Ovary (tissue), 9 donors: ENCODE data around the gene DNAI1. TPM values are rescaled to one million over a fixed set of nuclear protein-coding genes. Genes with fewer than 3 reads are reported as not detected.

Source experiments
- DNase-seq, 5 donors: peaks; one replicate each; pipeline ENCODE4 v3.0.0-alpha.2; 2019 to 2020
- H3K27ac ChIP-seq, 2 donors: fragments of 200-600 bp; one replicate each; pipeline versions ENCODE4 v1.5.1 to v1.8.0; 2019 to 2022
- H3K27me3 ChIP-seq: fragments of 200-600 bp; one replicate; pipeline ENCODE4 v1.8.0; 2022
- H3K36me3 ChIP-seq: fragments of 200-600 bp; sonication (generic); one replicate; pipeline ENCODE4 v1.5.1; 2019
- H3K4me1 ChIP-seq: one replicate; pipeline ENCODE4 v1.8.1; 2013; ENCODE audit warnings: mild to moderate bottlenecking, moderate library complexity; ENCODE audit not compliant: insufficient read depth
- H3K4me3 ChIP-seq: fragments of 200-600 bp; sonication (generic); one replicate; pipeline ENCODE4 v1.5.1; 2017
- H3K9me3 ChIP-seq, 2 donors: fragments of 200-600 bp in 1 of 2; sonication (generic) in 1 of 2; one replicate each; pipeline versions ENCODE4 v1.5.1 to v1.8.1; 2013 to 2019; ENCODE audit warnings: mild to moderate bottlenecking in 1 of 2, moderate library complexity in 1 of 2
- CTCF ChIP-seq, 3 donors: fragments of 450-650 bp in 2 of 3; fragments of 200-600 bp in 1 of 3; IDR thresholded peaks; one replicate each; pipeline versions ENCODE4 v1.5.1 to v1.8.0; 2016 to 2022; ENCODE audit warnings: antibody characterized with exemption in 3 of 3, mild to moderate bottlenecking in 1 of 3
- EP300 ChIP-seq: sonication (generic); formaldehyde crosslinking; IDR thresholded peaks from one replicate; pipeline ENCODE4 v1.6.1; 2017; ENCODE audit warnings: antibody characterized with exemption
- POLR2A ChIP-seq: fragments of 450-650 bp; IDR thresholded peaks from one replicate; pipeline ENCODE4 v1.6.1; 2017; ENCODE audit warnings: antibody characterized with exemption, mild to moderate bottlenecking, moderate library complexity
- WGBS, 3 donors: extraction: QIAGEN DNeasy Blood & Tissue Kit in 1 of 3; methylation state at CpG; one replicate each; pipeline versions ENCODE4 v1.1.5 to v1.1.7; 2013 to 2017; 5-methylcytosine and 5-hydroxymethylcytosine counted together
- intact Hi-C, 4 donors: fragments of 100-400 bp; cut with DNase I; formaldehyde crosslinking; loops; one replicate each; pipeline versions ENCODE4 v1.11.0 to v1.15.1; 2022 to 2023
- polyA plus RNA-seq, 2 donors: library from polyadenylated mRNA; stranded (reverse); fragments of 200-250 nt in 1 of 2; fragments of 350-450 nt in 1 of 2; fragmentation: Illumina TruSeq in 1 of 2; extraction: RNeasy Lipid Tissue Mini Kit (QIAGEN cat#74804) in 1 of 2; gene quantifications; one replicate each; pipeline ENCODE4 v1.2.3, GENCODE V29; 2013 to 2014
- total RNA-seq, 7 donors: library from RNA; depleted of rRNA in 2 of 7; stranded (reverse); fragments of >200 nt in 2 of 7; fragmentation: NEBNext Ultra II Directional in 3 of 7; extraction: Animal tissue kit (Norgen Biotek cat#: 25700) in 3 of 7; gene quantifications; one replicate each; pipeline versions ENCODE4 v1.1.0 to v1.2.4, GENCODE V29; 2016 to 2023
- donor health status: DM: no; HTN: no; CAD: no; lungs with moderate emphysema.
- donor health status: DM: no; HTN: no; CAD: no.
- donor health status: Bipolar disorder and iron deficiency.
- donor health status: DM: yes; HTN: yes; CAD: no.
- donor health status: DM: no; HTN: no; CAD: no.
- donor health status: DM: yes; HTN: yes; CAD: no.

The DNAI1 gene
- total and polyA plus RNA-seq, 9 donors = 0.10 to 26.1 (median 1.9) TPM; not detected in 3

GRCh38 chr9:34507556-34507955 is 49.0 kb downstream of the DNAI1 start:
- H3K4me3 ChIP-seq = no peak overlapping the region
- 79 to 83% (median 82%) methylated on average over 5 of the region's 5 CpGs for WGBS, 3 donors

DNA sequence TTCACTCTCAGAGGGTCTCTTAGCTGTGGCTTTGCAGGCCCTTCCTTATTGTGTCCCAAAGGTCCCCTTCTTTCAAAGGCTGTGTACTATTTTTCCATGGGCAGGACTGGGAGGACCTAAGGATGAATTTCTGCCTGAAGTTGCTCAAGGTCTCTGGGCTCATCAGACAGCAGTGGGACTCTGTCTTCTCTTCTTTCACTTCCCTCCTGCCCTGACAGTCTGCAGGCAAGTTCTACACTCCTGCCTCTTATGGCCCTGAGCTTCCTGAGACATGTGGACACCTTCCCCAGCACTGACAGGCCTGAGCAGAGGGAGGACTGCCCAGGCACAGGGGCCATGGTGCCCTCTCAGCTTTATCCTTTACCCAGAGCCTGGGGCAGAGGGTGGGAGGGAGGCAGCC is 49.4 kb downstream of the DNAI1 start:
- intact Hi-C loops = loop anchor here in 2 of 4 donors (10.0 kb wide), 2 partner anchors 103 to 883 kb away; no protein-coding TSS in a partner anchor
- Histone ChIP-seq H3K27ac (no peak overlapping the region), H3K4me1 (no peaks in the 10 kb centered on the region), H3K27me3 (no peaks in the 10 kb centered on the region), H3K9me3 (no peaks in the 10 kb centered on the region), H3K36me3 (no peaks in the 10 kb centered on the region), H3K4me3 (no peak overlapping the region)
- DNase-seq = no peak
- no peak for TF ChIP-seq CTCF (IDR thresholded peaks at IDR 0.05)
- no peak for TF ChIP-seq EP300
- TF ChIP-seq POLR2A = no peak

More at GRCh38 chr9:34507556-34507955, 49.0 kb downstream of the DNAI1 start:
- Histone ChIP-seq H3K9me3 (no peaks in the 10 kb centered on the region), H3K36me3 (no peaks in the 10 kb centered on the region), H3K27me3 (no peaks in the 10 kb centered on the region), H3K27ac (no peak overlapping the region), H3K4me1 (no peaks in the 10 kb centered on the region)
- DNase-seq = no peak
- no peak for TF ChIP-seq CTCF (IDR thresholded peaks at IDR 0.05)
- TF ChIP-seq POLR2A = no peak
- intact Hi-C loops = loop anchor here in 2 of 4 donors (10.0 kb wide), 2 partner anchors 103 to 883 kb away; no protein-coding TSS in a partner anchor

DNA sequence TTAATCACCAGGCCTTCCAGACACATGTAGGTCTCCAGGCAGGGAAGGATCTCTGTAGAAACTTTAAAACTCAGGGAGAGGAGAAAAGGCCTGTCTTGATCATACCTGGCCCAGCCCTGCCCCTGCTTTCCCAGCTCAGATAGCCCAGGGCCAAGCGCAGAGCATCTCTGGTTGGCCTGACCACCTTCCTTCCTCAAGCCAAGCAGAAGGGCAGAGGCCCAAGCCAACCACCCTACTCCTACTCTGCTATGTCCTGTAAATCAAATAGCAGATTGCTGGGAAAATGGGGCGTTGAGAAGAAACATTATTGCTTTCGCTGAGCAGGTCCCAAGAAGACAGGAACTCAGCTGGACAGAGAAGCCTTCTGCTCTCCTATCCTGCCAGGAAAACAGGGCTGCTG is 49.9 kb downstream of the DNAI1 start:
- no peaks in the 10 kb centered on the region for H3K36me3 ChIP-seq
- intact Hi-C loops = loop anchor here in 2 of 4 donors (10.0 kb wide), 2 partner anchors 104 to 884 kb away; no protein-coding TSS in a partner anchor
- WGBS, 3 donors = 76 to 83% (median 83%) methylated on average over 3 of the region's 3 CpGs
- no peak for DNase-seq
- H3K4me3 ChIP-seq = no peak overlapping the region
- H3K27ac ChIP-seq = no peak overlapping the region
- no peaks in the 10 kb centered on the region for H3K27me3 ChIP-seq
- TF ChIP-seq CTCF (IDR thresholded peaks at IDR 0.05) (no peak), POLR2A (no peak), EP300 (no peak)
- H3K9me3 ChIP-seq = no peaks in the 10 kb centered on the region
- H3K4me1 ChIP-seq = no peaks in the 10 kb centered on the region

DNA sequence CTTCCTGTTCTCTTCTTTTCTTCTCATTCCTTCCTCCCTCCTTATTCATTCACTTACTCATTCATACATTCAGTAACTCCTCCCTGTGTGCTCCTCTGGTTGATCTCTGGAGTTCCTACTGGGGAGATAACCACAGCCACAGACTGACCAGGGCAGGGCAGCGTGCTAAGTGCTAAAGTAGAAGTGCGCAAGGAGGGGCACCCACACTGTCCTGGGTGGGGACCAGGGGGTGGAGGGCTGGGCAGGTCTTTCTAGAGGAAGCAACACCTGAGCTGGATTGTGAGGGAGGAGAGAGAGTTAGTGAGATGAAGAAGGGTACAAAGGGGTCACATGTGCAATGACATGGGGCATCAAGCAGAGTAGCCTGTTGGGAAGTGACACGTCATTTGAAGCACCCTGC is 50.3 kb downstream of the DNAI1 start:
- intact Hi-C loops = loop anchor here in 2 of 4 donors (10.0 kb wide), 2 partner anchors 104 to 884 kb away; no protein-coding TSS in a partner anchor
- no peaks in the 10 kb centered on the region for H3K4me1 ChIP-seq
- no peak for TF ChIP-seq CTCF (IDR thresholded peaks at IDR 0.05)
- DNase-seq = no peak
- no peaks in the 10 kb centered on the region for H3K9me3 ChIP-seq
- no peaks in the 10 kb centered on the region for H3K36me3 ChIP-seq
- no peak overlapping the region for H3K27ac ChIP-seq
- WGBS, 3 donors = 82 to 92% (median 84%) methylated on average over 3 of the region's 3 CpGs
- H3K27me3 ChIP-seq = no peaks in the 10 kb centered on the region
- H3K4me3 ChIP-seq = no peak overlapping the region
